ENCODE data around the gene HS6ST3. TPM values are rescaled to one million over a fixed set of nuclear protein-coding genes. Genes with fewer than 3 reads are reported as not detected.

The HS6ST3 gene
- total RNA-seq, 2 donors from 2014 or later = 0.02 to 0.13 TPM

- no peak overlapping the region for H3K4me3 ChIP-seq
- no peaks in the 10 kb centered on the region for H3K9me3 ChIP-seq
- no peak overlapping the region for H3K9ac ChIP-seq (ENCODE audit: low read depth in 2 of 2, low read length in 2 of 2)
- no peaks in the 10 kb centered on the region for H3K36me3 ChIP-seq
- H3K4me1 ChIP-seq = no peaks in the 10 kb centered on the region
- no peak for TF ChIP-seq CTCF (IDR thresholded peaks at IDR 0.05)
- no peak overlapping the region for H3K27ac ChIP-seq
- intact Hi-C loops (cut with DNase I) = loop anchor here (5.0 kb wide), 1 partner anchor 800 kb away; no protein-coding TSS in a partner anchor
- no peaks in the 10 kb centered on the region for H3K27me3 ChIP-seq
- no peak for DNase-seq
Observed at GRCh38 chr13:96816874-96817273, 727.0 kb downstream of the HS6ST3 start.

GRCh38 chr13:96817336-96817941 is 727.5 kb downstream of the HS6ST3 start:
- DNase-seq = no peak
- TF ChIP-seq CTCF (IDR thresholded peaks at IDR 0.05) = peak; percentile 15
- Histone ChIP-seq H3K27ac (no peak overlapping the region), H3K4me1 (no peaks in the 10 kb centered on the region), H3K9me3 (no peaks in the 10 kb centered on the region), H3K9ac (ENCODE audit: low read depth in 2 of 2, low read length in 2 of 2) (no peak overlapping the region), H3K27me3 (no peaks in the 10 kb centered on the region), H3K4me3 (no peak overlapping the region), H3K36me3 (no peaks in the 10 kb centered on the region)
- intact Hi-C loops (cut with DNase I) = loop anchor here (5.0 kb wide), 1 partner anchor 800 kb away; no protein-coding TSS in a partner anchor

GRCh38 chr13:96819375-96819774 is 729.5 kb downstream of the HS6ST3 start:
- DNase-seq = no peak
- no peak for TF ChIP-seq CTCF (IDR thresholded peaks at IDR 0.05)
- Histone ChIP-seq H3K27ac (no peak overlapping the region), H3K9ac (ENCODE audit: low read depth in 2 of 2, low read length in 2 of 2) (no peak overlapping the region), H3K4me3 (no peak overlapping the region), H3K27me3 (no peaks in the 10 kb centered on the region), H3K4me1 (no peaks in the 10 kb centered on the region), H3K36me3 (no peaks in the 10 kb centered on the region), H3K9me3 (no peaks in the 10 kb centered on the region)
- intact Hi-C loops (cut with DNase I) = loop anchor here (5.0 kb wide), 1 partner anchor 802 kb away; no protein-coding TSS in a partner anchor

- DNase-seq = no peak
- Histone ChIP-seq H3K27me3 (no peaks in the 10 kb centered on the region), H3K4me1 (no peaks in the 10 kb centered on the region), H3K9me3 (no peaks in the 10 kb centered on the region), H3K9ac (ENCODE audit: low read depth in 2 of 2, low read length in 2 of 2) (no peak overlapping the region), H3K27ac (no peak overlapping the region), H3K4me3 (no peak overlapping the region), H3K36me3 (no peaks in the 10 kb centered on the region)
- no peak for TF ChIP-seq CTCF (IDR thresholded peaks at IDR 0.05)
- intact Hi-C loops (cut with DNase I) = loop anchor here (5.0 kb wide), 1 partner anchor 136 kb away; no protein-coding TSS in a partner anchor
Observed at GRCh38 chr13:96821381-96821780, 731.5 kb downstream of the HS6ST3 start.

GRCh38 chr13:96821971-96822370 is 732.1 kb downstream of the HS6ST3 start:
- no peaks in the 10 kb centered on the region for H3K36me3 ChIP-seq
- DNase-seq = no peak
- no peaks in the 10 kb centered on the region for H3K4me1 ChIP-seq
- H3K9me3 ChIP-seq = no peaks in the 10 kb centered on the region
- H3K9ac ChIP-seq (ENCODE audit: low read depth in 2 of 2, low read length in 2 of 2) = no peak overlapping the region
- no peak overlapping the region for H3K27ac ChIP-seq
- intact Hi-C loops (cut with DNase I) = loop anchor here (5.0 kb wide), 1 partner anchor 135 kb away; no protein-coding TSS in a partner anchor
- H3K4me3 ChIP-seq = no peak overlapping the region
- no peak for TF ChIP-seq CTCF (IDR thresholded peaks at IDR 0.05)
- no peaks in the 10 kb centered on the region for H3K27me3 ChIP-seq

All from colonic mucosa (tissue), 4 donors.